Esophagus mucosa (tissue), 1 donor: ENCODE measurements around the gene COX11. TPM values are rescaled to one million over a fixed set of nuclear protein-coding genes. Genes with fewer than 3 reads are reported as not detected.

Experiments used
- ATAC-seq: fragments of 200-7000 bp; cut with Tn5 transposase; one replicate; pipeline ENCODE4 v1.9.1; 2020
- total RNA-seq: library from RNA; stranded (reverse); gene quantifications from one replicate; pipeline ENCODE4 v1.2.4, GENCODE V29; 2023
- donor health status: DM: yes; HTN: yes; CAD: no.

The COX11 gene
- total RNA-seq = 23.5 TPM

DNA sequence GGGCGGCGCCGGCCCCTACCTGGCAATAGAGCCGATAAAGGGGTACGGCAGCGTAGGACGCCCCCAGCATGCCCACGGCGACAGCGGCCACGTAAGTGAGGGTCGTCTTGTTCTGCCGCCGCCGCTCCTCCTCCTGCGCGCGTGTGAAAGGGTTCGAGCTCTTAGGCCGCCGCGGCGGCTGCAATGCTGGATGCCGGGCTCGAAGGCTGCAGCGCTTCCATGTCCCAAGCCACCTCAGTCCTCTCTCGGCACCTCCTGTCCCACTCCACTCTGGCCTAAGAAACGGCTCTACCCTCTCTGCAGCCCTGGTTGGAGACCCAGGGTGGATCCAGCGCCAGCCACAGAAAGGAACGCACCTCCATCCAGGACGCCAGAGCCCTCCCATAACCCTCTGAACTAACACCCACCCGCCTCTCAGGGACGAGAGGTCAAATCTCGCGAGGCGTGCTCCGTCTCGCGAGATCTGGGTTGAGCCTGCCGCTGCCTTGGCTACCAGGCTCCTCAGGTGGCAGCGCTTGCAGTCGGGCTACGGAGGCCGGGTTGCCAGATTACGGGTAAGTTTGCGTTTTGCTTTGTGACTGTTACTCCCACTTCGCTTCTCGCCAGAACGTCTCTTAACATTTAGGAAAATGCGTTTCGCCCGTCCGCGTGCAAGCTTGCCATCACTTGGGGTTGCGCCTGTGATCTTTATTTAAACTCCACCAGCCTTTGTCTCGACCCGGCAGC lies at the start of gene COX11, which contains the start of gene STXBP4:
COX11 (minus strand) TSS at position 393 of the 726 bp plus-strand sequence; CDS start at position 385, 8 bp downstream.
STXBP4 (plus strand) TSS at position 504 of the 726 bp plus-strand sequence. CDS start 17,455 bp downstream, outside the sequence.
- ATAC-seq = peak; percentile 97

GRCh38 chr17:55005520-55005919 lies 37.1 kb upstream of the COX11 start:
- ATAC-seq = no peak

- no peak for ATAC-seq
Observed at GRCh38 chr17:55004484-55004883, 36.0 kb upstream of the COX11 start.

DNA sequence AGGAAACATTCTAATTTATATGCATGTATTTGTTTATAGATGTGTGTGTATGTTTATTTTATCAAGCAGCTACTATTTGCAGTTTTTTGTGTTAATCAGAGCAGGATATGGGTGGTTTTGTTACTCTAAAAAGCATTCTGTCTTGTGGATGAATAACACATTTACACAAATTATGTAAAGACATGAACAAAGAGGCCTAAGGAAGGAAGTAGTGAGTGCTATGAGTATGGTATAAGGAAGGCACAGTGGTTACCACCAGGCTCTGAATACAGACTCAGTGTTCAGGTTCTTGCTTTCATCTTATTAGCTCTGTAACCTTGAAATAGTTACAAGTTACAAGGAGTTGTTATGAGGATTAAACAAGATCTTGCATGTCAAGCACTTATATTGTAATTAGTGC lies 34.0 kb upstream of the COX11 start:
- no peak for ATAC-seq

DNA sequence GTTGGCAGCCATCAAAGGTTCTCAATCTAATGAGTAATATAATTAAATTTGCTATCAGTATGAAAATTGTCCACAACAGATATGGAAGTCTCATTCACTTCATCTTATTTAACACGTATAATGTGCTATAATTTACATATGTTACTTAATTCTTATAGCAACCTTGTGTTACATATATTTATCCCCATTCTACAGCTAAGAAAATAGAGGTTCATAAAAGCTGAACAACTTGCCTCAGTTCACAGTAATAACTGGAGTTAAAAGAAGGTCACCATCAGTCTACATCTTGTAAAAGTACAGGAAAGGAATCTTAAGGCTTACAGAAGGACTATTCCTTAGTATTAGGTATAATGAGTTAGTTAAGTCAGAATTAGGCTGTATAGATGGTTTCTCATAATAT lies 28.0 kb upstream of the COX11 start:
- ATAC-seq = no peak

DNA sequence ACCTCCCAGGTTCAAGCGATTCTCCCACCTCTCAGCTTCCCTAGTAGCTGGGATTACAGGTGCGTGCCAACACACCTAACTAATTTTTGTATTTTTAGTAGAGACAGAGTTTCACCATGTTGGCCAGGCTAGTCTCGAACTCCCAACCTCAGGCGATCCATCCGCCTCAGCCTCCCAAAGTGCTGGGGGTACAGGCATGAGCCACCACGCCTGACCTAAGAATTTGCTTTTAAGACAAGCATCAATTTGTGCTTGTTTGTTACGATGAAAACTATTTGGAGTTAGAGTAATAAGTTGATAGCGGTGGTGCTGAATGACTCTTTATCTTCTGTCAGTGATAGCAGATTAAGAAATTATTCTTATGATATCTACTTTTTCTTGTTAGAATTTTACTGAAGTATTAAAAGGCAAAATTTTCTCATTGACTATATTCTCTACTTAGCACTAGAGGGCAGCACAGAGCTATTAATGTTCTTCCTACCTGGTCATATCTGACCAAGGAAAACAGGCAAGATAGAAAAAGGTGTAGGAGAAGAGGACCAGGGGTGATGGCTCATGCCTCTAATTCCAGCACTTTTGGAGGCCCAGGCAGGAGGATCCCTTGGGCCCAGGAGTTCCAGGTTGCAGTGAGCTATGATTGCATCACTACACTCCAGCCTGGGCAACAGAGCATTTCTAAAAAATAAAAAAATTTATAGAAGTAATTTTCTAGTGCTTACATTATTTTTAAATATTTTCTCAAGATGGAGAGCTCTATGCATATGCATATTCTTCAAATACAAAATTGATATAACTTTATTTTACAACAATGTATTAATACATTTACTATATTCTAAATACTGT lies 24.6 kb upstream of the COX11 start:
- peak; percentile 73 for ATAC-seq

GRCh38 chr17:54991567-54991966 lies 23.1 kb upstream of the COX11 start:
- no peak for ATAC-seq

GRCh38 chr17:54990118-54990517 lies 21.7 kb upstream of the COX11 start:
- ATAC-seq = no peak

GRCh38 chr17:54985476-54985875 lies 17.0 kb upstream of the COX11 start:
- no peak for ATAC-seq

GRCh38 chr17:54983260-54983659 lies 14.8 kb upstream of the COX11 start:
- ATAC-seq = no peak

DNA sequence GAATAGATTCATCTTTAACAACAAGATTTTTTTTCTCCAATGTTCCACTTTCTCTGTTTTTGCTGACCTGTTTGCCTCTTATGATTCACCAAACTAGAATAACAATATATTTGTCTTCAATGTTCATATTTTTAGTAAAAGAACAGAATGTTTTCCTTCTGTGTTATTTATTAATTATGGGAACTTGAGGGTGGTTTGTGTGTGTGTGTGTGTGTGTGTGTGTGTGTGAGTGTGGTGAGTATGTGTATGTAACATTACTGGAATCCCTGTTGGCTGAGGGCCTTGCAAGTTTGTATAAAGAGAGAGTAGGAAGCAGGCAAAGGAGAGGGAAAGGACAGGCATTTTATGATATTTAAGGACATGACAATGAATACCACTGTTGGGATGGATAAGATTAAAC lies 13.9 kb upstream of the COX11 start:
- ATAC-seq = no peak

GRCh38 chr17:54980375-54980774 lies 11.9 kb upstream of the COX11 start:
- no peak for ATAC-seq

GRCh38 chr17:54979657-54980056 lies 11.2 kb upstream of the COX11 start:
- ATAC-seq = no peak

GRCh38 chr17:54977744-54978143 lies 9.3 kb upstream of the COX11 start:
- no peak for ATAC-seq

DNA sequence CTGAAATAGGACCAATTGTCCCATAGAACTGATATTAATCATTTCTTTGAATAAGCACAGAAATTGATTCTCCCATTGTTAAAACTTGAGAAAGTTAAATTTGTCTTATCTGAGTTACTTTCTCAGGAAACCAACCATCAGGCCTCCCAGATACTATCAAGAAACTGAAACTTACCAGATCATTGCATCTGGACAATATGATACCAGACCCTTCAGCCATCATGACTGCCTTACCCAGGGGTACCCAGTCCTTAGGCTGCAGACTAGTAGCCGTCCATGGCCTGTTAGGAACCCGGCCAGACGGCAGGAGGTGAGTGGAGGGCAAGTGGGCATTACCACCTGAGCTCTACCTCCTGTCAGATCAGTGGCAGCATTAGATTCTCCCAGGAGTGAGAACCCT lies 7.9 kb upstream of the COX11 start:
- no peak for ATAC-seq

DNA sequence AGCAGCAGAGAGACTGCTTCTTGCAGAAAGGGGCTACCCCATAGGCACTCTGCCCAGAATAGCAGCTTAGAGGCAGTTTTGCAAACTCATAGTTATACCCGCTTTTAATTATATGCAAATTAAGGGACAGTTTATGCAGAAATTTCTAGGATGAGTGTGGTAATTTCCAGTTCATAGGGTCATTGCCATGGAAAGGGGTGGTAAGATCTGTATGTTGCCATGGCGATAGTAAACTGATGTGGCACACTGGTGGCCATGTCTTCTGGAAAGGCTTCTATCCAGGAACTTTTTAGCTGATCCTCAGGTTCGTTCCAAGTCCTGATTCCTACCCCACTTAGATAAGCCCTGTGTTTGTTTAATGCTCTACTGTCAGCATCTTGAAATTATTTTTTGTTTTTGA lies 6.3 kb upstream of the COX11 start:
- ATAC-seq = no peak

- no peak for ATAC-seq
Observed at GRCh38 chr17:54972406-54973138, 4.1 kb upstream of the COX11 start.

DNA sequence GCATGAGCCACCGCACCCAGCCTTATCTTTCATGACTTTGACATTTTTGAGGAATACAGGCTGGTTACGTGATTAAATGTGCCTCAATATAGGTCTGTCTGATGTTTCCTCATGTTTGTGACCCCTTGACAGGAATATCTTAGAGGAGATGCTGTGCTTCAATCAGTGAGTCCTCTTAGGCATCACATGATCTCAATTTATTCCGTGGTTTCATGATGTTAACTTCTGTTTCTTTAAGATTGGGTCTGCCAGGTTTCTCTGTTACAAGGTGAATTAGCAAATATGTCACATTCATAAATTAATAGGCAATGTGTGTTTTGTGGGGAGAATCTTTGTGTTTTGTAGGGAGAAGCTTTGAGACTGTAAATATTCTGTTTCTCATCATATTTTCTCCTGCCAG lies 3.4 kb upstream of the COX11 start:
- ATAC-seq = no peak

GRCh38 chr17:54971147-54971546 lies 2.7 kb upstream of the COX11 start:
- ATAC-seq = no peak

DNA sequence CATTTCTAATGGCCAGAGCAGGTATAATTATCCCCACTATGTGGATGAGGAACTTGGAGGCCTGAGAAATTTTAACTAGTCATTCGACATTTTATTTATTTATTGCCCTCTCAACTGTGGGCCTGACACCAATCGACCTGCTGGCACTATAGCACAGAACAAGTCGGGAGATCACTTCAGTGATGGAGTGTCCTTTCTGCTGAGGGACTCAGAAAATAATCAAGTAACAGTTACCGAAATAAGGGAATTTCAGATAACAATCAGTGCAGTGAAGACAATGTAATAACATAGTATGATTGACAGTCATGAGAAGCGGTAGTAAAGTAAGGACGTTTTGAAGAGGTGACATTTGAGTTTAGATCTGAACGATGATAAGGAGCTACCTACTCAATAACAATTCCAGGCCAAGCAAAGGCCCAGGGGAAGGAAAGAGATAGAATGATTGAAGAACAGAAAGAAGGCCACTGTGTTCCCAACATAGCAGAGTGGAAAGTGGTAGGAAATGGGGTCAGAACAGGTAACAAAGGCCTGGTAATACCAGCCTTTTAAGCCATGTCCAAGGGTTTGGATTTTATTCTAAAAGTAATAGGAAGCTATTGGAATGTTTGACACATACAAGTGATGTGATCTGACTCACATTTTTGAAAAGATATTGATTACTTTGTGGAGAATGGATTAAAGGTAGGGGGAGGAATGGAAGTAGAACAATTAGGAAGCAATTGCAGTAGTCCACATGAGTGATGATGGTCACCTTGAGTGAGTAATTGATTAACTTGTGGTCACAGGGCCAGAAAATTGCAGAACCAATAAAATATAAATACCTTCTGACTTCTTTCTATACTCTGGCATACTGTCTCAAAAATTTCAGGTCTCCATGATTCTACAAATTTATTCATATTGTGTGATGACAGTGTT lies 1.5 kb upstream of the COX11 start:
- ATAC-seq = no peak

- peak; percentile 30 for ATAC-seq
Observed at GRCh38 chr17:54968988-54969332, 506 bp upstream of the COX11 start.

GRCh38 chr17:54967621-54968261 lies 713 bp downstream of the COX11 start:
- ATAC-seq = peak; percentile 54
